ENCODE results near the gene NOSIP.

The NOSIP gene

GRCh38 chr19:49594993-49595818, 14.8 kb upstream of the NOSIP start:
- no peak for DNase-seq

GRCh38 chr19:49594157-49594992, 14.0 kb upstream of the NOSIP start:
- no peak for DNase-seq

GRCh38 chr19:49593233-49594113, 13.1 kb upstream of the NOSIP start:
- peak; percentile 95 for DNase-seq

- no peak for DNase-seq
These were observed 12.3 kb upstream of the NOSIP start for GRCh38 chr19:49592486-49593232.

DNA sequence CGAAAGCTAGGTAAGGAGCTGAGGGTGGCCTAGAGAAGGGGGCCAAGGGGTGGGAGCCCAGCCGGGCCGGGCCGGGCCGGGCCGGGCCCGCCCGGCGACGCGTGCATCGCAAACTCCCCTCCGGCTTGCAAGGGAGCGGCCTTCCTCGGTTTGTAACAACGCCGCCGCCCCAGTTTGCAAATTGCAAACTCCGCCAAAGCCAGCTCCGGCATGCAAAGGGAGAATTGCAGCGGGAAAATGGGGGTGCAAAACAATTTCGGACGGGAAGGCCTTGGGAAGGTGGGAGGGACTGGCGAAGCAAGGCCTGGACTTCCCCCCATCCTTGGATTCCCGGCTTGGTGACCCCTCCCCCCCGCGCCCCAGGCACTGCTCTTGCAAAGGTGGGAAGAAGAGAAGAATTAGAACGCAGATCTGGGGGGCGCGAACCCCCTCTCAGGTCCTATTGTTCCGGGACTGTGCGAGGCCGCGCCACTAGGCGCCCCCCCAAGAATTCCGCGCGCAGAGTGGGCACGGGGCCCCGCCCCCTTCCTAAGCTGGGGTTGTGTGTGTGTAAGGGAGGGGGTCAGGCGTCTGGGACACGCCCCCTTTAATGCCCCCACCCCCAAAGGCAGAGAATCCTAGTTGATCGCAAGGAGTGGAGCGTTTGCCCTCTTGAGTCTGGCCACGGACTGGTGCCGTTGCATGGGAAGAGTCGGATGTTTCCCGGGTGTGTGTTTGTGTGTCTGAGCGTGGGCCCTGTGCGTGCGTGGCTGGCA, 11.6 kb upstream of the NOSIP start:
- DNase-seq, result peak; percentile 70

GRCh38 chr19:49590971-49591730, 10.8 kb upstream of the NOSIP start, which contains the start of gene PRR12:
PRR12 (plus strand) TSS chr19:49591182; CDS start chr19:49591655, 473 bp downstream.
- DNase-seq, result peak; percentile 85

GRCh38 chr19:49590071-49590970, 10.0 kb upstream of the NOSIP start:
- peak; percentile 98 for DNase-seq

DNA sequence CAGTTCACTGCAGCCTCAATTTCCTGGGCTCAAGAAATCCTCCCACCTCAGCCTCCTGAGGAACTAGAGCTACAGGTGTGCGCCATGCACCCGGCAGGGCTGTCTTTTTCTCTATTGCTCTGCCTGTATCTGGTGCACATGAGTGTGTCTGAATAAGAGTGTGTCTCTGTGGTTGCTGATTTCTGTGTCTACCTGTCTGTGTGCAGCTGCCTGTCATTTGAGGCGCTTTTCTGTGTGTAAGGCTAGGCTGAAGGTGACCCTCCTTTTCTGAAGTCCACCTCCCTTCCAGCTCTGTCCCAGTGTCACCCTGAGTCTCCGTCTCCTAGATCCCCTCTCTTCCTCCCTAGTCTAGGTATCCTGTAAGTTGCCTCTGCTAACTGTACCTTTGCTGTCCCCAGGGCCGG, 9.1 kb upstream of the NOSIP start:
- no peak for DNase-seq

GRCh38 chr19:49588365-49589122, 8.2 kb upstream of the NOSIP start:
- DNase-seq, result peak; percentile 31

DNA sequence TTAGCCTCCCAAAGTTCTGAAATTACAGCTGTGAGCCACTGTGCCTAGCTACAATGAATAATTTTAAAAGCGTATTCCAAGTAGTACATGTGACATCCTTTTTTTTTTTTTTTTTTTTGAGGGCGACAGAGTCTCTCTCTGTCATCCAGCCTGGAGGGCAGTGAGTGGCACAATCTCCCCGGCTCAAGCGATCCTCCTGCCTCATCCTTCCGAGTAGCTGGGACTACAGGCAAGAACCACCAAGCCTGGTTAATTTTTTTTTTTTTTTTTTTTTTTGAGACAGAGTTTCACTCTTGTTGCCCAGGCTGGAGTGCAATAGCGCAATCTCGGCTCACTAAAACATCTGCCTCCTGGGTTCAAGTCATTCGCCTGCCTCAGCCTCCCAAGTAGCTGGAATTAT, 6.9 kb upstream of the NOSIP start:
- no peak for DNase-seq

GRCh38 chr19:49585023-49585422, 4.7 kb upstream of the NOSIP start:
- DNase-seq, result no peak

- no peak for DNase-seq
These were observed 2.9 kb upstream of the NOSIP start for GRCh38 chr19:49583239-49583638.

- DNase-seq, result no peak
These were observed 702 bp upstream of the NOSIP start, which contains the start of gene PRRG2 for GRCh38 chr19:49581007-49581508. PRRG2 (plus strand) TSS chr19:49581316; CDS start chr19:49583220, 1,904 bp downstream.

DNA sequence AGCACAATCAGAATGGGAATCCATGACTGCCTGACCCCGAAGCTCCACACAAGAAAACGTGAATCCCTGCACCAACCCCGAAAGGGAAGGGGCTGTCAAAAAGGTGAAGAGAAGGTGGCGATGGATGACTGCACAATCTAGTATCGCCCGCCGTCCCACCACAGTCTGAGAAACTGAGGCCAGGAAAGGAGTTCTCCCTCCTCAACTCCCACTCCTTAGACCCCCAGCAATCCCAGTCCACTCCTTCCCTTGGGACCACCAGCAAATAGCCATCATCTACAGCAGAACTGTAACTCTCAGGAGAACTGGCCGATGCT, 451 bp downstream of the NOSIP start:
- no peak for DNase-seq

DNA sequence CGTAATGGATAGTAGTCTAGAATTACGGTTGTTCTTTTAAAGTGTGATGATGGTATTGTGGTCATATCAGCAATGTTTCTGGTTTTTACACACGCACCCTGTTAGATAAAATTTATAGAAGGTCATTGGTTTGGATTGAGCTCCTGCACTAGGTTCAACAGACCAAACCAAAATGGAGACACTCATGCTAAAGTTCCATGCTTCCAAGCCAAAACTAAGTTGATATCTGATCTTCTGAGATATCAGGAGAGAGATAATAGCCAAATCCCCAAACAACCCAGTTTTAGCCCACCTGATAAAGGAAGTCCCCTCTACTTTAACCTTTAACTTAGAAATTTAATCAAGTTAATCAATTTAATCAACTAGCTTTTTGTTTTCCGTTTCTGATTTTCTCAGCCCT, 1.2 kb downstream of the NOSIP start:
- DNase-seq, result no peak

- DNase-seq, result no peak
These were observed 6.1 kb downstream of the NOSIP start for GRCh38 chr19:49574206-49574755.

DNA sequence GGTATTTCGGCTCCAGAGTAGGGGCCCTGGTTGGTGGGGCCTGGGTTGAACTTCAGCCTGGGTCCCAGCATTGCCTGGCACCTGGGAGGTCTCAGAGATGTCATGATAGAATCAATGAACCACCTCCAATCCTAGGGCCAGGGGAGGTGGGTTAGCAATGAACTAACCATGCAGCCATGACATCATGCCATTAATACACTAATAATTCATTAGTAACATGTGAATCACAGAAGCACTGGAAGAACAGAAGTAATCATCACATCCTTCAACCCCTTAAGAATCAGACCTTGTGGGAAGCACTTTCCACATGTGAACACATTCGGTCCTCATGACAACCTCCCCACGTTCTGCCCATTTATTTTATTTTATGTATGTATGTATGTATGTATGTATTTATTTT, 6.9 kb downstream of the NOSIP start:
- DNase-seq, result no peak

GRCh38 chr19:49573009-49573408, 7.3 kb downstream of the NOSIP start:
- no peak for DNase-seq

Data from CD4-positive, alpha-beta T cell treated with Interleukin-6 for 4 hours (primary cell).